ENCODE data around the gene CAPN2. TPM values are rescaled to one million over a fixed set of nuclear protein-coding genes. Genes with fewer than 3 reads are reported as not detected.

CAPN2 gene
- total and polyA plus RNA-seq, 2 experiments from 2014 or later: 8.4 to 17.8 TPM

GRCh38 chr1:223820971-223821370, 108.6 kb downstream of the CAPN2 start:
- DNase-seq (ENCODE audit: low spot score) (no peak), ATAC-seq (no peak)
- H3F3A ChIP-seq (replicated peaks; ENCODE audit: low read depth): no peaks in the 10 kb centered on the region
- no peak overlapping the region for H3K4me3 ChIP-seq
- H3K36me3 ChIP-seq (ENCODE audit: insufficient read depth): no peaks in the 10 kb centered on the region; the same call in 1 of the 2 replicates
- TF ChIP-seq NANOG (IDR thresholded peaks at IDR 0.05; ENCODE audit: borderline replicate concordance) (no peak), EZH2phosphoT487 (IDR thresholded peaks at IDR 0.05; ENCODE audit: unreplicated experiment) (no peak), ZNF331 (CRISPR knock-in tag; IDR thresholded peaks at IDR 0.05; ENCODE audit: low read depth) (no peak), ETS1 (IDR thresholded peaks at IDR 0.05) (no peak), ZNF462 (CRISPR knock-in tag; IDR thresholded peaks at IDR 0.05) (no peak), EZH2 (IDR thresholded peaks at IDR 0.05; ENCODE audit: low read depth, unreplicated experiment) (no peak), POLR2AphosphoS5 (IDR thresholded peaks at IDR 0.05; ENCODE audit: low read depth) (no peak), CREB1 (CRISPR knock-in tag; IDR thresholded peaks at IDR 0.05; ENCODE audit: low read depth) (no peak), JUNB (IDR thresholded peaks at IDR 0.05; ENCODE audit: unreplicated experiment) (no peak), CTCF (conservative IDR thresholded peaks at IDR 0.05; ENCODE audit: low read depth in 2 of 2) (no peak), STAT1 (IDR thresholded peaks at IDR 0.05; ENCODE audit: unreplicated experiment) (no peak), REST (IDR thresholded peaks at IDR 0.05; ENCODE audit: unreplicated experiment) (no peak)
- no peaks in the 10 kb centered on the region for H3K27me3 ChIP-seq (ENCODE audit: insufficient read depth)
- Mint-ChIP-seq H3K4me1 (peaks cover 45% of the 10 kb centered on the region), H3K36me3 (ENCODE audit: low read depth) (peaks cover 32% of the 10 kb centered on the region), H3K27ac (no peak overlapping the region; the same call in 1 of the 2 replicates), H3K27me3 (ENCODE audit: insufficient read depth, low read depth, poor library complexity) (no peaks in the 10 kb centered on the region), H3K4me3 (no peak overlapping the region), H3K9me3 (no peaks in the 10 kb centered on the region)
- H3K79me2 ChIP-seq (replicated peaks; ENCODE audit: insufficient read depth): peaks cover 94% of the 10 kb centered on the region
- H3K27ac ChIP-seq (ENCODE audit: low read depth): peak overlapping the region; percentile 50; the same call in 1 of the 2 replicates
- H3K9me2 ChIP-seq (ENCODE audit: insufficient read depth): no peaks in the 10 kb centered on the region
- H4K20me1 ChIP-seq (replicated peaks; ENCODE audit: insufficient read depth): peaks cover 29% of the 10 kb centered on the region
- no peak overlapping the region for H2AFZ ChIP-seq
- H3K4me2 ChIP-seq: no peak overlapping the region
- H3K4me1 ChIP-seq (ENCODE audit: insufficient read depth): peaks cover 16% of the 10 kb centered on the region; the same call in 1 of the 2 replicates
